Testis (tissue), 2 donors: Measurements from ENCODE around the gene CHST9.

ENCODE experiments used
- POLR2A ChIP-seq: fragments of 450-650 bp; IDR thresholded peaks from one replicate; pipeline ENCODE4 v1.6.1; 2017; ENCODE audit warnings: antibody characterized with exemption, mild to moderate bottlenecking, moderate library complexity
- TF ChIP-seq, protein P1 (sequence below), 3 experiments: fragments of 450-650 bp in 2 of 3; fragments of 200-600 bp in 1 of 3; sonication (generic) in 1 of 3; IDR thresholded peaks; one replicate each; pipeline ENCODE4 v1.5.1; 2016 to 2019; ENCODE audit warnings: antibody characterized with exemption in 3 of 3, mild to moderate bottlenecking in 2 of 3, moderate library complexity in 1 of 3

- TF ChIP-seq, protein P1, sequence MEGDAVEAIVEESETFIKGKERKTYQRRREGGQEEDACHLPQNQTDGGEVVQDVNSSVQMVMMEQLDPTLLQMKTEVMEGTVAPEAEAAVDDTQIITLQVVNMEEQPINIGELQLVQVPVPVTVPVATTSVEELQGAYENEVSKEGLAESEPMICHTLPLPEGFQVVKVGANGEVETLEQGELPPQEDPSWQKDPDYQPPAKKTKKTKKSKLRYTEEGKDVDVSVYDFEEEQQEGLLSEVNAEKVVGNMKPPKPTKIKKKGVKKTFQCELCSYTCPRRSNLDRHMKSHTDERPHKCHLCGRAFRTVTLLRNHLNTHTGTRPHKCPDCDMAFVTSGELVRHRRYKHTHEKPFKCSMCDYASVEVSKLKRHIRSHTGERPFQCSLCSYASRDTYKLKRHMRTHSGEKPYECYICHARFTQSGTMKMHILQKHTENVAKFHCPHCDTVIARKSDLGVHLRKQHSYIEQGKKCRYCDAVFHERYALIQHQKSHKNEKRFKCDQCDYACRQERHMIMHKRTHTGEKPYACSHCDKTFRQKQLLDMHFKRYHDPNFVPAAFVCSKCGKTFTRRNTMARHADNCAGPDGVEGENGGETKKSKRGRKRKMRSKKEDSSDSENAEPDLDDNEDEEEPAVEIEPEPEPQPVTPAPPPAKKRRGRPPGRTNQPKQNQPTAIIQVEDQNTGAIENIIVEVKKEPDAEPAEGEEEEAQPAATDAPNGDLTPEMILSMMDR (IDR thresholded peaks at IDR 0.05), result no peak
- no peak for TF ChIP-seq POLR2A
These were observed 40.9 kb upstream of the CHST9 start for GRCh38 chr18:27225947-27226481.
